H1 (cell line): ENCODE results near the gene FKBP10. TPM values are rescaled to one million over a fixed set of nuclear protein-coding genes. Genes with fewer than 3 reads are reported as not detected.
A peak's percentile ranks its signal among the peaks of the same experiment; 100 is the strongest.

Experiments
- CTCF ChIA-PET: fragments of 300-600 bp; sonication (Branson Sonifier 250); formaldehyde crosslinking; loops from one replicate; lab custom pipeline; 2021; ENCODE audit not compliant: partially characterized antibody; lab: Charles Lee
- POLR2A ChIA-PET: fragments of 300-600 bp; sonication (Branson Sonifier 250); formaldehyde crosslinking; loops from one replicate; lab custom pipeline; 2021; ENCODE audit warnings: inconsistent platforms; ENCODE audit not compliant: partially characterized antibody; lab: Charles Lee
- DNase-seq, 2 experiments: peaks; one replicate each; pipeline versions ENCODE4 v3.0.0 to v3.0.0-alpha.2; 2010 to 2022; ENCODE audit warnings: low spot score in 2 of 2, low read depth in 1 of 2, mixed read lengths in 1 of 2
- FAIRE-seq: peaks from 2 replicates; lab custom pipeline; 2011; peaks lifted over from hg19 to GRCh38; lab: Jason Lieb, UNC
- H2AFZ ChIP-seq: 2 replicates; pipeline ENCODE4 v1.8.1; 2012; ENCODE audit warnings: low read length, inconsistent platforms
- H2AK5ac ChIP-seq: 2 replicates; pipeline ENCODE4 v1.6.1; 2013; ENCODE audit warnings: low read depth, low read length
- H2BK120ac ChIP-seq: replicated peaks from 2 replicates; pipeline ENCODE3; 2013; ENCODE audit warnings: low read depth, low read length, inconsistent platforms
- H2BK12ac ChIP-seq: 2 replicates; pipeline ENCODE4 v1.6.1; 2013; ENCODE audit warnings: low read depth, low read length
- H2BK15ac ChIP-seq: 2 replicates; pipeline ENCODE4 v1.6.1; 2013; ENCODE audit warnings: low read length
- H2BK20ac ChIP-seq: 2 replicates; pipeline ENCODE4 v1.6.1; 2013; ENCODE audit warnings: low read length
- H2BK5ac ChIP-seq: 2 replicates; pipeline ENCODE4 v1.6.1; 2013; ENCODE audit warnings: low read depth, low read length
- H3K14ac ChIP-seq: 2 replicates; pipeline ENCODE4 v1.6.1; 2013; ENCODE audit warnings: inconsistent platforms; ENCODE audit not compliant: insufficient read length
- H3K18ac ChIP-seq: 2 replicates; pipeline ENCODE4 v1.6.1; 2013; ENCODE audit warnings: low read length; ENCODE audit errors: extremely low read depth
- H3K23ac ChIP-seq: 2 replicates; pipeline ENCODE4 v1.6.1; 2013; ENCODE audit warnings: inconsistent platforms; ENCODE audit not compliant: insufficient read length
- H3K23me2 ChIP-seq: 2 replicates; pipeline ENCODE4 v1.6.1; 2013; ENCODE audit warnings: low read depth, low read length
- H3K27ac ChIP-seq: 2 replicates; pipeline ENCODE4 v1.6.1; 2011; ENCODE audit warnings: low read depth, low read length, inconsistent platforms
- H3K27me3 ChIP-seq, 4 experiments: replicated peaks in 1 of 4; 1 replicate in 1 of 4; 2 replicates in 3 of 4; pipeline versions ENCODE4 v1.6.1 to v1.8.1; 2011 to 2013; ENCODE audit warnings: low read length in 3 of 4, mild to moderate bottlenecking in 3 of 4, inconsistent platforms in 2 of 4, mixed read lengths in 2 of 4, moderate library complexity in 1 of 4; ENCODE audit not compliant: control insufficient read depth in 3 of 4, insufficient read depth in 3 of 4; ENCODE audit errors: extremely low read depth in 1 of 4
- H3K36me3 ChIP-seq, 4 experiments: 2 replicates each; pipeline versions ENCODE4 v1.6.1 to v1.8.1; 2011 to 2013; ENCODE audit warnings: mild to moderate bottlenecking in 4 of 4, low read length in 3 of 4, moderate library complexity in 2 of 4, control low read depth in 1 of 4, inconsistent platforms in 1 of 4; ENCODE audit not compliant: insufficient read depth in 4 of 4, control insufficient read depth in 2 of 4
- H3K4ac ChIP-seq: replicated peaks from 2 replicates; pipeline ENCODE3; 2013; ENCODE audit warnings: low read length, low read depth, mixed read lengths, inconsistent platforms; ENCODE audit not compliant: insufficient read length
- H3K4me1 ChIP-seq, 4 experiments: replicated peaks in 1 of 4; 1 replicate in 1 of 4; 2 replicates in 3 of 4; pipeline versions ENCODE4 v1.6.1 to v1.8.1; 2011 to 2013; ENCODE audit warnings: low read length in 3 of 4, inconsistent platforms in 2 of 4, mixed read lengths in 1 of 4; ENCODE audit not compliant: insufficient read depth in 4 of 4, control insufficient read depth in 3 of 4
- H3K4me2 ChIP-seq, 2 experiments: 2 replicates each; pipeline versions ENCODE4 v1.6.1 to v1.8.1; 2011 to 2013; ENCODE audit warnings: low read depth in 2 of 2, low read length in 2 of 2, control low read depth in 1 of 2, inconsistent platforms in 1 of 2, mild to moderate bottlenecking in 1 of 2; ENCODE audit not compliant: insufficient read depth in 1 of 2
- H3K4me3 ChIP-seq, 4 experiments: fragments of 200-600, 300-600 bp in 1 of 4; sonication (generic), shearing (Covaris generic), sonication (Bioruptor Twin) in 1 of 4; 2 replicates each; pipeline versions ENCODE4 v1.5.1 to v1.8.1; 2011 to 2016; ENCODE audit warnings: low read length in 4 of 4, low read depth in 3 of 4, control low read depth in 2 of 4, inconsistent platforms in 2 of 4, mild to moderate bottlenecking in 2 of 4, mixed read lengths in 1 of 4, moderate library complexity in 1 of 4; ENCODE audit not compliant: insufficient read depth in 2 of 4; ENCODE audit errors: extremely low read depth in 1 of 4
- H3K56ac ChIP-seq: replicated peaks from 2 replicates; pipeline ENCODE3; 2013; ENCODE audit warnings: low read depth, mild to moderate bottlenecking, mixed read lengths, low read length, inconsistent platforms; ENCODE audit not compliant: insufficient read length
- H3K79me1 ChIP-seq: 2 replicates; pipeline ENCODE4 v1.6.1; 2013; ENCODE audit warnings: low read depth, low read length, control low read depth
- H3K79me2 ChIP-seq, 2 experiments: 2 replicates each; pipeline versions ENCODE4 v1.6.1 to v1.8.1; 2012 to 2013; ENCODE audit warnings: low read length in 2 of 2, mild to moderate bottlenecking in 2 of 2, inconsistent platforms in 1 of 2; ENCODE audit not compliant: insufficient read depth in 2 of 2, control insufficient read depth in 1 of 2
- H3K9ac ChIP-seq, 4 experiments: replicated peaks in 1 of 4; 1 replicate in 1 of 4; 2 replicates in 3 of 4; pipeline versions ENCODE4 v1.6.1 to v1.8.1; 2011 to 2013; ENCODE audit warnings: low read depth in 3 of 4, low read length in 3 of 4, control low read depth in 2 of 4, mild to moderate bottlenecking in 2 of 4, moderate library complexity in 2 of 4, inconsistent platforms in 1 of 4; ENCODE audit errors: extremely low read depth in 1 of 4
- H3K9me3 ChIP-seq, 2 experiments: 2 replicates each; pipeline versions ENCODE4 v1.6.1 to v1.8.1; 2012 to 2013; ENCODE audit warnings: mild to moderate bottlenecking in 2 of 2, moderate library complexity in 2 of 2, control low read depth in 1 of 2, inconsistent platforms in 1 of 2, low read depth in 1 of 2, low read length in 1 of 2, mixed read lengths in 1 of 2; ENCODE audit not compliant: insufficient read depth in 2 of 2
- H4K20me1 ChIP-seq, 2 experiments: replicated peaks in 1 of 2; 2 replicates each; pipeline versions ENCODE3 to v1.8.1; 2011 to 2013; ENCODE audit warnings: inconsistent platforms in 2 of 2, low read length in 2 of 2, mild to moderate bottlenecking in 1 of 2; ENCODE audit not compliant: insufficient read depth in 2 of 2, control insufficient read depth in 1 of 2
- H4K5ac ChIP-seq: 2 replicates; pipeline ENCODE4 v1.6.1; 2013; ENCODE audit warnings: low read length, low read depth, mixed read lengths, inconsistent platforms; ENCODE audit not compliant: insufficient read length
- H4K8ac ChIP-seq: 2 replicates; pipeline ENCODE4 v1.8.0; 2013; ENCODE audit warnings: mild to moderate bottlenecking, moderate library complexity, low read length, inconsistent platforms; ENCODE audit not compliant: insufficient read depth; ENCODE audit errors: extremely low read depth
- H4K91ac ChIP-seq: replicated peaks from 2 replicates; pipeline ENCODE3; 2013; ENCODE audit warnings: low read length, mixed read lengths, inconsistent platforms; ENCODE audit not compliant: insufficient read length
- ATF2 ChIP-seq: IDR thresholded peaks from 2 replicates; pipeline ENCODE4 v1.6.1; 2012; ENCODE audit warnings: low read length, inconsistent platforms
- BCL11A ChIP-seq, 2 experiments: IDR thresholded peaks; one replicate each; pipeline ENCODE4 v1.6.1; 2011; ENCODE audit warnings: low read depth in 2 of 2, low read length in 2 of 2, mild to moderate bottlenecking in 2 of 2
- CBX8 ChIP-seq: fragments of 300-800, 300-1000 bp; sonication (generic); IDR thresholded peaks from 2 replicates; pipeline ENCODE4 v1.7.1; 2016; ENCODE audit warnings: low read depth, low read length, borderline replicate concordance
- E2F6 ChIP-seq: IDR thresholded peaks from 2 replicates; pipeline ENCODE4 v1.6.1; 2012; ENCODE audit warnings: inconsistent platforms
- EZH2 ChIP-seq: fragments of 200-600 bp; sonication (generic); IDR thresholded peaks from 2 replicates; pipeline ENCODE4 v1.7.1; 2012; ENCODE audit warnings: low read depth, mild to moderate bottlenecking, moderate library complexity, low read length, inconsistent platforms; ENCODE audit not compliant: severe bottlenecking
- GABPA ChIP-seq: IDR thresholded peaks from 2 replicates; pipeline ENCODE4 v1.6.1; 2011; ENCODE audit warnings: mild to moderate bottlenecking, low read length, moderate library complexity, borderline replicate concordance; ENCODE audit not compliant: insufficient read depth
- RAD21 ChIP-seq, 2 experiments: IDR thresholded peaks in 1 of 2; conservative IDR thresholded peaks in 1 of 2; 2 replicates each; pipeline ENCODE4 v1.6.1; 2011; ENCODE audit warnings: low read depth in 2 of 2, low read length in 2 of 2, improper control_type of control experiment in 1 of 2, inconsistent platforms in 1 of 2, mild to moderate bottlenecking in 1 of 2, moderate library complexity in 1 of 2
- RXRA ChIP-seq: IDR thresholded peaks from 2 replicates; pipeline ENCODE4 v1.6.1; 2011; ENCODE audit warnings: low read depth, mild to moderate bottlenecking, low read length, moderate library complexity; ENCODE audit not compliant: insufficient read depth
- WGBS, 2 experiments: shearing (Covaris generic) in 1 of 2; methylation state at CpG; one replicate each; pipeline versions ENCODE4 v1.1.6 to v1.1.7; 2013 to 2015; ENCODE audit warnings: low lambda C conversion rate in 2 of 2, mixed read lengths in 2 of 2, inconsistent platforms in 1 of 2, low coverage in 1 of 2, missing lambda C conversion rate in 1 of 2; ENCODE audit not compliant: insufficient replicate concordance in 2 of 2, insufficient coverage in 1 of 2, insufficient read length in 1 of 2; ENCODE audit errors: extremely low coverage in 1 of 2, missing lambda C conversion rate in 1 of 2; 5-methylcytosine and 5-hydroxymethylcytosine counted together
- polyA plus RNA-seq, 7 experiments: library from polyadenylated mRNA; depleted of rRNA in 3 of 7; stranded (reverse) in 5 of 7; unstranded in 2 of 7; fragments of >200 nt in 5 of 7; fragments of 200-250 nt in 2 of 7; gene quantifications; 1 replicate in 5 of 7; 2 replicates in 1 of 7; 4 replicates in 1 of 7; pipeline versions ENCODE4 v1.2.1 to v1.2.3, GENCODE V29; 2011 to 2013; ENCODE audit warnings: missing spikeins in 2 of 7, mixed read lengths in 2 of 7
- total RNA-seq: library from RNA; stranded (reverse); fragmentation: NEBNext Ultra II Directional; extraction: Animal tissue kit (Norgen Biotek cat#: 25700); gene quantifications from 2 replicates; pipeline ENCODE4 v1.2.1, GENCODE V29; 2021

Gene FKBP10
- total and polyA plus RNA-seq, 2 of the 8 experiments (the other 6 are each of a cell fraction or from before 2014, with no cell fraction given): 173 to 283 TPM

- Histone ChIP-seq H2AK5ac (peak overlapping the region; percentile 32; the same call in 1 of the 2 replicates), H2BK12ac (peak overlapping the region; percentile 80; the same call in 1 of the 2 replicates), H2BK20ac (peak overlapping the region; percentile 86; the same call in 1 of the 2 replicates), H3K4me2 (peak overlapping the region; percentile 15 to 28; a peak in 2 of 4 replicates), H3K4ac (peak overlapping the region; percentile 81), H2BK15ac (peak overlapping the region; percentile 75; the same call in 1 of the 2 replicates), H3K9me3 (no peaks in the 10 kb centered on the region), H3K79me2 (peaks cover 0 to 31% of the 10 kb centered on the region in 2 experiments; a peak in 2 of 4 replicates), H4K20me1 (peaks cover 6 to 24% of the 10 kb centered on the region in 2 experiments), H3K23ac (no peak overlapping the region), H3K23me2 (no peaks in the 10 kb centered on the region; the same call in 1 of the 2 replicates), H3K4me3 (no peak overlapping the region), H3K36me3 (peaks cover 10 to 26% (median 23%) of the 10 kb centered on the region in 4 experiments; a peak in 6 of 8 replicates), H3K4me1 (peaks cover 0 to 47% (median 33%) of the 10 kb centered on the region in 4 experiments; a peak in 6 of 7 replicates), H2BK5ac (peak overlapping the region; percentile 87), H2AFZ (no peak overlapping the region), H4K5ac (no peak overlapping the region), H3K14ac (no peak overlapping the region), H3K18ac (peak overlapping the region; percentile 60), H4K8ac (no peak overlapping the region; the same call in 1 of the 2 replicates), H3K9ac (peak overlapping the region in 1 of 4 experiments; percentile 33; a peak in 1 of 7 replicates), H3K56ac (no peak overlapping the region), H2BK120ac (no peak overlapping the region), H3K79me1 (peaks cover 16% of the 10 kb centered on the region), H4K91ac (peak overlapping the region; percentile 79), H3K27me3 (no peaks in the 10 kb centered on the region), H3K27ac (peak overlapping the region; percentile 45)
- WGBS, 2 experiments: 89% methylated on average over 19 of the region's 19 CpGs; no CpG with 5 or more reads in 1 of the 2 experiments
- FAIRE-seq (no peak), DNase-seq (no peak)
- POLR2A ChIA-PET: interaction anchor here (0.8 to 7.5 kb wide), 7 partner anchors 13 to 84 kb away, joined by 3 to 83 read pairs (median 4); partner anchors contain the start of genes EIF1 and JUP
- CTCF ChIA-PET: interaction anchor here (1.1 to 5.3 kb wide), 6 partner anchors 14 to 39 kb away, joined by 4 to 33 read pairs (median 12); partner anchors contain the start of genes JUP and P3H4
- no peak for TF ChIP-seq GABPA
- TF ChIP-seq ATF2: no peak
- TF ChIP-seq BCL11A (IDR thresholded peaks at IDR 0.05; ENCODE audit: low read depth in 2 of 2, low read length in 2 of 2): no peak
- no peak for TF ChIP-seq RAD21 (IDR thresholded peaks at IDR 0.05 in 1 of 2, conservative IDR thresholded peaks at IDR 0.05 in 1 of 2; ENCODE audit: low read depth in 2 of 2, low read length in 2 of 2)
- no peak for TF ChIP-seq CBX8
- no peak for TF ChIP-seq E2F6
- TF ChIP-seq EZH2: no peak
- no peak for TF ChIP-seq RXRA
These were observed 40.1 kb upstream of the FKBP10 start for GRCh38 chr17:41772586-41773189.
